OCI-LY7 (cell line): ENCODE measurements around the gene ALDH3B1.

Source experiments
- CTCF ChIP-seq: fragments of 200-600 bp; sonication (generic); conservative IDR thresholded peaks from 2 replicates; pipeline ENCODE4 v1.5.1; 2014; ENCODE audit warnings: mild to moderate bottlenecking, antibody characterized with exemption, low read length, moderate library complexity, mixed read lengths
- EZH2phosphoT487 ChIP-seq: fragments of 200-600 bp; sonication (generic); IDR thresholded peaks from 2 replicates; pipeline ENCODE4 v1.6.1; 2018; ENCODE audit warnings: low read depth, borderline replicate concordance, mild to moderate bottlenecking, mixed run types, antibody characterized with exemption, low read length, moderate library complexity, mixed read lengths

- TF ChIP-seq CTCF (no peak), EZH2phosphoT487 (no peak)
These were observed 2.4 kb upstream of the ALDH3B1 start for GRCh38 chr11:68007498-68008380.
